K562 (cell line): ENCODE results near the gene CTDSPL. TPM values are rescaled to one million over a fixed set of nuclear protein-coding genes. Genes with fewer than 3 reads are reported as not detected.

Source experiments
- ATF7 ChIP-seq: fragments of 450-650 bp; IDR thresholded peaks from 2 replicates; pipeline ENCODE4 v1.7.1; 2014; ENCODE audit warnings: mild to moderate bottlenecking, moderate library complexity
- E4F1 ChIP-seq: fragments of 250-450 bp; sonication (Bioruptor Pico); IDR thresholded peaks from 2 replicates; pipeline ENCODE4 v1.5.0; 2021; ENCODE audit warnings: mild to moderate bottlenecking, borderline replicate concordance
- HDAC2 ChIP-seq: fragments of 450-650 bp; IDR thresholded peaks from 2 replicates; pipeline ENCODE4 v1.6.1; 2016; ENCODE audit warnings: mild to moderate bottlenecking
- LEF1 ChIP-seq: fragments of 450-650 bp; IDR thresholded peaks from 2 replicates; pipeline ENCODE4 v1.6.1; 2016; ENCODE audit warnings: mild to moderate bottlenecking
- MECOM ChIP-seq: fragments of 250-450 bp; sonication (Bioruptor Pico); IDR thresholded peaks from 2 replicates; pipeline ENCODE4 v1.8.0; 2022; ENCODE audit warnings: inconsistent platforms
- NCOR1 ChIP-seq: fragments of 450-650 bp; IDR thresholded peaks from 2 replicates; pipeline ENCODE4 v1.6.1; 2016; ENCODE audit warnings: mild to moderate bottlenecking, moderate library complexity
- TEAD2 ChIP-seq: fragments of 450-650 bp; IDR thresholded peaks from 2 replicates; pipeline ENCODE4 v1.6.1; 2016; ENCODE audit warnings: missing genetic modification characterization, control low read depth, missing compliant biosample characterization
- YBX1 ChIP-seq: fragments of 450-650 bp; IDR thresholded peaks from 2 replicates; pipeline ENCODE4 v1.7.1; 2016; ENCODE audit warnings: mild to moderate bottlenecking
- ZC3H4 ChIP-seq: sonication (generic); formaldehyde crosslinking; IDR thresholded peaks from 2 replicates; pipeline ENCODE4 v1.9.0; 2021; ENCODE audit warnings: missing genetic modification reagents, borderline replicate concordance
- ZFX ChIP-seq: sonication (generic); formaldehyde crosslinking; IDR thresholded peaks from 2 replicates; pipeline ENCODE4 v1.8.0; 2022; ENCODE audit warnings: mild to moderate bottlenecking, missing genetic modification reagents, moderate library complexity
- ZNF766 ChIP-seq: fragments of 200-800 bp; sonication (Bioruptor generic); conservative IDR thresholded peaks from 2 replicates; pipeline ENCODE4 v1.6.1; 2016; ENCODE audit warnings: missing genetic modification characterization, missing compliant biosample characterization
- polyA plus RNA-seq, 8 experiments: library from polyadenylated mRNA; depleted of rRNA in 4 of 8; stranded (reverse) in 5 of 8; unstranded in 3 of 8; fragments of >200 nt; fragmentation: Nextera tagmentation in 2 of 8; fragmentation: Illumina TruSeq in 1 of 8; extraction: Ambion mirVana in 2 of 8; extraction: Trizol in 1 of 8; gene quantifications; 2 replicates each; pipeline versions ENCODE4 v1.2.1 to v1.2.3, GENCODE V29; 2011 to 2014; ENCODE audit warnings: inconsistent platforms in 1 of 8, missing spikeins in 1 of 8
- total RNA-seq, 7 experiments: library from RNA; depleted of rRNA in 6 of 7; stranded (reverse); fragments of >200 nt in 6 of 7; fragmentation: Illumina TruSeq in 2 of 7; extraction: Trizol in 2 of 7; gene quantifications; 2 replicates each; pipeline versions ENCODE4 v1.2.1 to v1.2.3, GENCODE V29; 2011 to 2021; ENCODE audit warnings: low replicate concordance in 1 of 7
- TF ChIP-seq, protein P1 (sequence below): fragments of 450-650 bp; IDR thresholded peaks from 2 replicates; pipeline ENCODE4 v1.6.1; 2016; ENCODE audit warnings: mild to moderate bottlenecking, moderate library complexity
- TF ChIP-seq, protein P2 (sequence below): conservative IDR thresholded peaks from 2 replicates; pipeline ENCODE4 v1.6.1; 2011; ENCODE audit warnings: low read depth, mild to moderate bottlenecking, low read length; ENCODE audit not compliant: control insufficient read depth

The CTDSPL gene
- total and polyA plus RNA-seq, 9 of the 15 experiments (the other 6 are each of a cell fraction or from before 2014, with no cell fraction given): 5.1 to 19.3 (median 11.3) TPM

DNA sequence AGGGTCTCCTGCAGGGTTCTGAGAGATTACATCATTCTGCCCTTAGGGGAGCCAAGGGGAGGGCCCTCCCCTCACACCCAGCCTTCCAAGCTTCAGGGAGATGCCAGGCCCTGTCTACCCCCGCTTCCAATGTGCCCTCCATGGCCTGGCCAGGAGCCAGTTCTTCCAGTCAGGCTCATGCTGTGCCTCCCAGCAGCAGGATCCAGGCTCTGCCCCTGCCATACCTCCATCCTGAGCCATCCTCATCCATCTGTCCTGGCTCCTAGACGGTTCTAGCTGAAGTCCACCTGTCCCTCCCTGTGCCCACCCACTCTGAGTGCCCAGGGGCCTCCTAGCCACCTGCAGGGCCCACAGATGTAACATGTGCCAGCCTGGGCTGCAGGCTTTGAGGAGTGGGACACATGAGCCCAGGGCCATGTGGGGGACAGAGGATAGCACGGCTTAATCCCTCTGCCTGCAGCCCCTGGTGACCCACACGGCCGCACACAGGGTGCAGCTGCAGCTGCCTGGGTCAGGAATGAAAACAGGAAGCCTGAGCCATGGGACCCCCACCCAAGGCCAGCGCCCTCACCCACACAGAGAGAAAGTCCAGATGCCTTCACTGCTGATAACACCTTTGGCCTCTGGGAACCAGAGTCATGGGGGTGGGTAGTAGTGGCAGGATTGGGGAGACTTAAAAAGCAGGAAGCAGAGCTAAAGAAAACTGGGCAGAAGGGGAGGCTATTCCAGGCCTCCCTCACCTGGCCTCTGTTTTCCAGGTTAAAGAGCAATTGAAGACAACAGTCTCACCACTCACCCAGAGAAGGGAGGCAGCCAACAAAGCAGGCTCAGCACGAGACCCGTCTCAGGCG, 156.0 kb downstream of the CTDSPL start (continued):
- TF ChIP-seq ZFX (CRISPR knock-in tag): no peak
- TF ChIP-seq NCOR1: no peak
- no peak for TF ChIP-seq ZC3H4 (CRISPR knock-in tag)
- TF ChIP-seq, protein P1, sequence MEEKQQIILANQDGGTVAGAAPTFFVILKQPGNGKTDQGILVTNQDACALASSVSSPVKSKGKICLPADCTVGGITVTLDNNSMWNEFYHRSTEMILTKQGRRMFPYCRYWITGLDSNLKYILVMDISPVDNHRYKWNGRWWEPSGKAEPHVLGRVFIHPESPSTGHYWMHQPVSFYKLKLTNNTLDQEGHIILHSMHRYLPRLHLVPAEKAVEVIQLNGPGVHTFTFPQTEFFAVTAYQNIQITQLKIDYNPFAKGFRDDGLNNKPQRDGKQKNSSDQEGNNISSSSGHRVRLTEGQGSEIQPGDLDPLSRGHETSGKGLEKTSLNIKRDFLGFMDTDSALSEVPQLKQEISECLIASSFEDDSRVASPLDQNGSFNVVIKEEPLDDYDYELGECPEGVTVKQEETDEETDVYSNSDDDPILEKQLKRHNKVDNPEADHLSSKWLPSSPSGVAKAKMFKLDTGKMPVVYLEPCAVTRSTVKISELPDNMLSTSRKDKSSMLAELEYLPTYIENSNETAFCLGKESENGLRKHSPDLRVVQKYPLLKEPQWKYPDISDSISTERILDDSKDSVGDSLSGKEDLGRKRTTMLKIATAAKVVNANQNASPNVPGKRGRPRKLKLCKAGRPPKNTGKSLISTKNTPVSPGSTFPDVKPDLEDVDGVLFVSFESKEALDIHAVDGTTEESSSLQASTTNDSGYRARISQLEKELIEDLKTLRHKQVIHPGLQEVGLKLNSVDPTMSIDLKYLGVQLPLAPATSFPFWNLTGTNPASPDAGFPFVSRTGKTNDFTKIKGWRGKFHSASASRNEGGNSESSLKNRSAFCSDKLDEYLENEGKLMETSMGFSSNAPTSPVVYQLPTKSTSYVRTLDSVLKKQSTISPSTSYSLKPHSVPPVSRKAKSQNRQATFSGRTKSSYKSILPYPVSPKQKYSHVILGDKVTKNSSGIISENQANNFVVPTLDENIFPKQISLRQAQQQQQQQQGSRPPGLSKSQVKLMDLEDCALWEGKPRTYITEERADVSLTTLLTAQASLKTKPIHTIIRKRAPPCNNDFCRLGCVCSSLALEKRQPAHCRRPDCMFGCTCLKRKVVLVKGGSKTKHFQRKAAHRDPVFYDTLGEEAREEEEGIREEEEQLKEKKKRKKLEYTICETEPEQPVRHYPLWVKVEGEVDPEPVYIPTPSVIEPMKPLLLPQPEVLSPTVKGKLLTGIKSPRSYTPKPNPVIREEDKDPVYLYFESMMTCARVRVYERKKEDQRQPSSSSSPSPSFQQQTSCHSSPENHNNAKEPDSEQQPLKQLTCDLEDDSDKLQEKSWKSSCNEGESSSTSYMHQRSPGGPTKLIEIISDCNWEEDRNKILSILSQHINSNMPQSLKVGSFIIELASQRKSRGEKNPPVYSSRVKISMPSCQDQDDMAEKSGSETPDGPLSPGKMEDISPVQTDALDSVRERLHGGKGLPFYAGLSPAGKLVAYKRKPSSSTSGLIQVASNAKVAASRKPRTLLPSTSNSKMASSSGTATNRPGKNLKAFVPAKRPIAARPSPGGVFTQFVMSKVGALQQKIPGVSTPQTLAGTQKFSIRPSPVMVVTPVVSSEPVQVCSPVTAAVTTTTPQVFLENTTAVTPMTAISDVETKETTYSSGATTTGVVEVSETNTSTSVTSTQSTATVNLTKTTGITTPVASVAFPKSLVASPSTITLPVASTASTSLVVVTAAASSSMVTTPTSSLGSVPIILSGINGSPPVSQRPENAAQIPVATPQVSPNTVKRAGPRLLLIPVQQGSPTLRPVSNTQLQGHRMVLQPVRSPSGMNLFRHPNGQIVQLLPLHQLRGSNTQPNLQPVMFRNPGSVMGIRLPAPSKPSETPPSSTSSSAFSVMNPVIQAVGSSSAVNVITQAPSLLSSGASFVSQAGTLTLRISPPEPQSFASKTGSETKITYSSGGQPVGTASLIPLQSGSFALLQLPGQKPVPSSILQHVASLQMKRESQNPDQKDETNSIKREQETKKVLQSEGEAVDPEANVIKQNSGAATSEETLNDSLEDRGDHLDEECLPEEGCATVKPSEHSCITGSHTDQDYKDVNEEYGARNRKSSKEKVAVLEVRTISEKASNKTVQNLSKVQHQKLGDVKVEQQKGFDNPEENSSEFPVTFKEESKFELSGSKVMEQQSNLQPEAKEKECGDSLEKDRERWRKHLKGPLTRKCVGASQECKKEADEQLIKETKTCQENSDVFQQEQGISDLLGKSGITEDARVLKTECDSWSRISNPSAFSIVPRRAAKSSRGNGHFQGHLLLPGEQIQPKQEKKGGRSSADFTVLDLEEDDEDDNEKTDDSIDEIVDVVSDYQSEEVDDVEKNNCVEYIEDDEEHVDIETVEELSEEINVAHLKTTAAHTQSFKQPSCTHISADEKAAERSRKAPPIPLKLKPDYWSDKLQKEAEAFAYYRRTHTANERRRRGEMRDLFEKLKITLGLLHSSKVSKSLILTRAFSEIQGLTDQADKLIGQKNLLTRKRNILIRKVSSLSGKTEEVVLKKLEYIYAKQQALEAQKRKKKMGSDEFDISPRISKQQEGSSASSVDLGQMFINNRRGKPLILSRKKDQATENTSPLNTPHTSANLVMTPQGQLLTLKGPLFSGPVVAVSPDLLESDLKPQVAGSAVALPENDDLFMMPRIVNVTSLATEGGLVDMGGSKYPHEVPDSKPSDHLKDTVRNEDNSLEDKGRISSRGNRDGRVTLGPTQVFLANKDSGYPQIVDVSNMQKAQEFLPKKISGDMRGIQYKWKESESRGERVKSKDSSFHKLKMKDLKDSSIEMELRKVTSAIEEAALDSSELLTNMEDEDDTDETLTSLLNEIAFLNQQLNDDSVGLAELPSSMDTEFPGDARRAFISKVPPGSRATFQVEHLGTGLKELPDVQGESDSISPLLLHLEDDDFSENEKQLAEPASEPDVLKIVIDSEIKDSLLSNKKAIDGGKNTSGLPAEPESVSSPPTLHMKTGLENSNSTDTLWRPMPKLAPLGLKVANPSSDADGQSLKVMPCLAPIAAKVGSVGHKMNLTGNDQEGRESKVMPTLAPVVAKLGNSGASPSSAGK: no peak
- TF ChIP-seq MECOM (CRISPR knock-in tag): no peak
- TF ChIP-seq YBX1: no peak
- no peak for TF ChIP-seq TEAD2 (tag)
- TF ChIP-seq LEF1: no peak
- TF ChIP-seq HDAC2: 0 out of 2 replicates have a peak, but pooled peaks have one; percentile 9
- no peak for TF ChIP-seq ZNF766 (CRISPR knock-in tag)
- 0 out of 2 replicates have a peak, but pooled peaks have one; percentile 20 for TF ChIP-seq ATF7
- TF ChIP-seq, protein P2, sequence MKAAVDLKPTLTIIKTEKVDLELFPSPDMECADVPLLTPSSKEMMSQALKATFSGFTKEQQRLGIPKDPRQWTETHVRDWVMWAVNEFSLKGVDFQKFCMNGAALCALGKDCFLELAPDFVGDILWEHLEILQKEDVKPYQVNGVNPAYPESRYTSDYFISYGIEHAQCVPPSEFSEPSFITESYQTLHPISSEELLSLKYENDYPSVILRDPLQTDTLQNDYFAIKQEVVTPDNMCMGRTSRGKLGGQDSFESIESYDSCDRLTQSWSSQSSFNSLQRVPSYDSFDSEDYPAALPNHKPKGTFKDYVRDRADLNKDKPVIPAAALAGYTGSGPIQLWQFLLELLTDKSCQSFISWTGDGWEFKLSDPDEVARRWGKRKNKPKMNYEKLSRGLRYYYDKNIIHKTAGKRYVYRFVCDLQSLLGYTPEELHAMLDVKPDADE: 0 out of 2 replicates have a peak, but pooled peaks have one; percentile 15
- no peak for TF ChIP-seq E4F1 (CRISPR knock-in tag)
